ENCODE measurements around the gene BMPR1A. TPM values are rescaled to one million over a fixed set of nuclear protein-coding genes. Genes with fewer than 3 reads are reported as not detected.

The BMPR1A gene
- total and polyA plus RNA-seq, 2 of the 13 experiments (the other 11 are each of a cell fraction or from before 2014, with no cell fraction given), result 17.8 to 44.2 TPM

DNA sequence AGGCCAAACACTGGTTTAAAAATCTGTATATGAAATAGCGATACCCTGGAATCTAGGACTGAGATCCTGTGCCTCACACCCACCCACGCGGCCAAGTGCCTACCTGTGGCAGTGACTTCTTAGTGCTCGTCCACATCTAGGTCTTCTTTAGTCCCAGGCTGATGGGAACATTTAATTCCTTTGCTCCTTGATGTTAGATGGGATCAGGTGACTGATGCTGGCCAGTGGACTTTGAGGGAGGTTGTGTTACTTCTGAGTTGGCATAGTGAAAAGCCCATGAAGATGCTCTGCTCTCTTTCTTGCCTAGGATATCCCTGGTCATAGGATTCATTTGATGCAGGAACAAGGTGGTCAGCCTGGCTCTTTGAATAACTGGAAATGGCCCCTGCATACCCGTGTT is 59.2 kb downstream of the BMPR1A start:
- H3K9ac ChIP-seq (ENCODE audit: insufficient read depth, low read depth, low read length), result no peak overlapping the region
- peaks cover 60% of the 10 kb centered on the region for H3K79me2 ChIP-seq (ENCODE audit: insufficient read depth, low read length)
- ATAC-seq (no peak), FAIRE-seq (no peak), DNase-seq (ENCODE audit: low spot score) (no peak)
- ChIA-PET POLR2A (no interaction called here), CTCF (ENCODE audit: low intra/inter-chr PET ratio, low total read pairs) (no interaction called here)
- H3K27me3 ChIP-seq (ENCODE audit: control insufficient read depth in 1 of 2, insufficient read depth in 2 of 2, low read length in 2 of 2), result no peaks in the 10 kb centered on the region
- H2AFZ ChIP-seq (ENCODE audit: low read length), result no peak overlapping the region
- TF ChIP-seq, protein P1, sequence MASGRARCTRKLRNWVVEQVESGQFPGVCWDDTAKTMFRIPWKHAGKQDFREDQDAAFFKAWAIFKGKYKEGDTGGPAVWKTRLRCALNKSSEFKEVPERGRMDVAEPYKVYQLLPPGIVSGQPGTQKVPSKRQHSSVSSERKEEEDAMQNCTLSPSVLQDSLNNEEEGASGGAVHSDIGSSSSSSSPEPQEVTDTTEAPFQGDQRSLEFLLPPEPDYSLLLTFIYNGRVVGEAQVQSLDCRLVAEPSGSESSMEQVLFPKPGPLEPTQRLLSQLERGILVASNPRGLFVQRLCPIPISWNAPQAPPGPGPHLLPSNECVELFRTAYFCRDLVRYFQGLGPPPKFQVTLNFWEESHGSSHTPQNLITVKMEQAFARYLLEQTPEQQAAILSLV (CRISPR knock-in tag; IDR thresholded peaks at IDR 0.05; ENCODE audit: borderline replicate concordance), result no peak
- no peak for TF ChIP-seq ISX (CRISPR knock-in tag; conservative IDR thresholded peaks at IDR 0.05)
- no peak for TF ChIP-seq FOXK2 (IDR thresholded peaks at IDR 0.05)
- TF ChIP-seq XRCC5 (optimal IDR thresholded peaks at IDR 0.05; ENCODE audit: low read length), result no peak
- no peak for TF ChIP-seq FOXO1 (CRISPR knock-in tag; IDR thresholded peaks at IDR 0.05)
- no peak for TF ChIP-seq BRD4 (CRISPR knock-in tag; IDR thresholded peaks at IDR 0.05)
- TF ChIP-seq, protein P2, sequence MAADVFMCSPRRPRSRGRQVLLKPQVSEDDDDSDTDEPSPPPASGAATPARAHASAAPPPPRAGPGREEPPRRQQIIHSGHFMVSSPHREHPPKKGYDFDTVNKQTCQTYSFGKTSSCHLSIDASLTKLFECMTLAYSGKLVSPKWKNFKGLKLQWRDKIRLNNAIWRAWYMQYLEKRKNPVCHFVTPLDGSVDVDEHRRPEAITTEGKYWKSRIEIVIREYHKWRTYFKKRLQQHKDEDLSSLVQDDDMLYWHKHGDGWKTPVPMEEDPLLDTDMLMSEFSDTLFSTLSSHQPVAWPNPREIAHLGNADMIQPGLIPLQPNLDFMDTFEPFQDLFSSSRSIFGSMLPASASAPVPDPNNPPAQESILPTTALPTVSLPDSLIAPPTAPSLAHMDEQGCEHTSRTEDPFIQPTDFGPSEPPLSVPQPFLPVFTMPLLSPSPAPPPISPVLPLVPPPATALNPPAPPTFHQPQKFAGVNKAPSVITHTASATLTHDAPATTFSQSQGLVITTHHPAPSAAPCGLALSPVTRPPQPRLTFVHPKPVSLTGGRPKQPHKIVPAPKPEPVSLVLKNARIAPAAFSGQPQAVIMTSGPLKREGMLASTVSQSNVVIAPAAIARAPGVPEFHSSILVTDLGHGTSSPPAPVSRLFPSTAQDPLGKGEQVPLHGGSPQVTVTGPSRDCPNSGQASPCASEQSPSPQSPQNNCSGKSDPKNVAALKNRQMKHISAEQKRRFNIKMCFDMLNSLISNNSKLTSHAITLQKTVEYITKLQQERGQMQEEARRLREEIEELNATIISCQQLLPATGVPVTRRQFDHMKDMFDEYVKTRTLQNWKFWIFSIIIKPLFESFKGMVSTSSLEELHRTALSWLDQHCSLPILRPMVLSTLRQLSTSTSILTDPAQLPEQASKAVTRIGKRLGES (CRISPR knock-in tag; IDR thresholded peaks at IDR 0.05; ENCODE audit: borderline replicate concordance), result no peak
- TF ChIP-seq, protein P3, sequence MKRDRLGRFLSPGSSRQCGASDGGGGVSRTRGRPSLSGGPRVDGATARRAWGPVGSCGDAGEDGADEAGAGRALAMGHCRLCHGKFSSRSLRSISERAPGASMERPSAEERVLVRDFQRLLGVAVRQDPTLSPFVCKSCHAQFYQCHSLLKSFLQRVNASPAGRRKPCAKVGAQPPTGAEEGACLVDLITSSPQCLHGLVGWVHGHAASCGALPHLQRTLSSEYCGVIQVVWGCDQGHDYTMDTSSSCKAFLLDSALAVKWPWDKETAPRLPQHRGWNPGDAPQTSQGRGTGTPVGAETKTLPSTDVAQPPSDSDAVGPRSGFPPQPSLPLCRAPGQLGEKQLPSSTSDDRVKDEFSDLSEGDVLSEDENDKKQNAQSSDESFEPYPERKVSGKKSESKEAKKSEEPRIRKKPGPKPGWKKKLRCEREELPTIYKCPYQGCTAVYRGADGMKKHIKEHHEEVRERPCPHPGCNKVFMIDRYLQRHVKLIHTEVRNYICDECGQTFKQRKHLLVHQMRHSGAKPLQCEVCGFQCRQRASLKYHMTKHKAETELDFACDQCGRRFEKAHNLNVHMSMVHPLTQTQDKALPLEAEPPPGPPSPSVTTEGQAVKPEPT (CRISPR knock-in tag; IDR thresholded peaks at IDR 0.05; ENCODE audit: low read depth), result no peak
- no peak for TF ChIP-seq SMARCC2 (IDR thresholded peaks at IDR 0.05)
- no peak for TF ChIP-seq GTF3A (CRISPR knock-in tag; conservative IDR thresholded peaks at IDR 0.05)
- no peak for TF ChIP-seq ZNF430 (CRISPR knock-in tag; IDR thresholded peaks at IDR 0.05)
- no peak for TF ChIP-seq SMYD3 (CRISPR knock-in tag; IDR thresholded peaks at IDR 0.05)
- no peak for TF ChIP-seq GLI4 (CRISPR knock-in tag; IDR thresholded peaks at IDR 0.05; ENCODE audit: borderline replicate concordance)
- TF ChIP-seq SNAI1 (CRISPR knock-in tag; IDR thresholded peaks at IDR 0.05; ENCODE audit: borderline replicate concordance), result no peak
- no peak for TF ChIP-seq ZNF33A (CRISPR knock-in tag; IDR thresholded peaks at IDR 0.05; ENCODE audit: borderline replicate concordance)
- H3K4me1 ChIP-seq (ENCODE audit: insufficient read depth, low read length), result no peaks in the 10 kb centered on the region
- 96% methylated on average over 5 of the region's 5 CpGs for WGBS (ENCODE audit: low lambda C conversion rate)
- no peak overlapping the region for H3K27ac ChIP-seq (ENCODE audit: extremely low read length, insufficient read depth, low read length)
- no TSS peak for BruUV-seq (replicated peaks)
- H4K20me1 ChIP-seq (ENCODE audit: insufficient read depth, low read length), result peaks cover 3% of the 10 kb centered on the region; the same call in 1 of the 2 replicates
- no peak overlapping the region for H3K4me2 ChIP-seq (ENCODE audit: low read depth, low read length)
- no peaks in the 10 kb centered on the region for H3K9me3 ChIP-seq (ENCODE audit: low read length)
- in situ Hi-C loops (cut with HindIII; ENCODE audit: extremely low pct_ligation_motif_present, low pct_unique_long_range_greater_than_20kb) (no loop called here), intact Hi-C loops (cut with micrococcal nuclease; ENCODE audit: unreplicated experiment) (no loop called here)
- H3K4me3 ChIP-seq (replicated peaks in 1 of 3; ENCODE audit: insufficient read depth in 1 of 3, low read depth in 2 of 3, low read length in 3 of 3), result no peak overlapping the region
- peaks cover 0 to 5% of the 10 kb centered on the region in 2 experiments; a peak in 2 of 5 replicates for H3K36me3 ChIP-seq (replicated peaks in 1 of 2; ENCODE audit: control insufficient read depth in 1 of 2, insufficient read depth in 2 of 2, low read length in 2 of 2)

Measured in HepG2 (cell line).